GM23338 (cell line): ENCODE results near the gene NTNG1.

ENCODE experiments used
- CREB1 ChIP-seq: fragments of 250-450 bp; sonication (Bioruptor Pico); IDR thresholded peaks from 2 replicates; pipeline ENCODE4 v1.5.0; 2020; ENCODE audit warnings: low read depth, mild to moderate bottlenecking, moderate library complexity
- CTCF ChIP-seq, 2 experiments: fragments of 200-600 bp in 1 of 2; sonication (generic) in 1 of 2; conservative IDR thresholded peaks; 2 replicates each; pipeline versions ENCODE4 v1.5.1 to v1.6.1; 2016 to 2017; ENCODE audit warnings: antibody characterized with exemption in 2 of 2, low read depth in 2 of 2, mild to moderate bottlenecking in 2 of 2, moderate library complexity in 1 of 2
- EZH2 ChIP-seq: fragments of 200-600 bp; sonication (generic); IDR thresholded peaks from one replicate; pipeline ENCODE4 v1.8.0; 2017; ENCODE audit warnings: antibody characterized with exemption, mild to moderate bottlenecking, low read depth; ENCODE audit not compliant: unreplicated experiment
- EZH2phosphoT487 ChIP-seq: fragments of 200-600 bp; sonication (generic); IDR thresholded peaks from one replicate; pipeline ENCODE4 v1.8.1; 2018; ENCODE audit warnings: antibody characterized with exemption; ENCODE audit not compliant: unreplicated experiment
- JUNB ChIP-seq: IDR thresholded peaks from one replicate; pipeline ENCODE4 v1.6.1; 2016; ENCODE audit warnings: antibody characterized with exemption; ENCODE audit not compliant: unreplicated experiment
- POLR2AphosphoS5 ChIP-seq: IDR thresholded peaks from 2 replicates; pipeline ENCODE4 v1.6.1; 2016; ENCODE audit warnings: antibody characterized with exemption, low read depth
- REST ChIP-seq: IDR thresholded peaks from one replicate; pipeline ENCODE4 v1.6.1; 2018; ENCODE audit warnings: antibody characterized with exemption; ENCODE audit not compliant: unreplicated experiment
- STAT1 ChIP-seq: IDR thresholded peaks from one replicate; pipeline ENCODE4 v1.6.1; 2016; ENCODE audit warnings: antibody characterized with exemption; ENCODE audit not compliant: unreplicated experiment
- ZNF114 ChIP-seq: fragments of 250-450 bp; sonication (Bioruptor Pico); IDR thresholded peaks from 2 replicates; pipeline ENCODE4 v1.5.0; 2020; ENCODE audit warnings: mild to moderate bottlenecking, moderate library complexity
- TF ChIP-seq, protein P1 (sequence below): fragments of 250-450 bp; sonication (Bioruptor Pico); IDR thresholded peaks from 2 replicates; pipeline ENCODE4 v1.5.0; 2020; ENCODE audit warnings: mild to moderate bottlenecking, moderate library complexity

GRCh38 chr1:107299521-107299920 lies 158.7 kb downstream of the NTNG1 start:
- TF ChIP-seq EZH2 (no peak), CTCF (conservative IDR thresholded peaks at IDR 0.05; ENCODE audit: low read depth in 2 of 2) (no peak), CREB1 (CRISPR knock-in tag) (no peak), ZNF114 (CRISPR knock-in tag) (no peak), JUNB (no peak), POLR2AphosphoS5 (no peak), REST (no peak), EZH2phosphoT487 (no peak), STAT1 (no peak)
- TF ChIP-seq, protein P1, sequence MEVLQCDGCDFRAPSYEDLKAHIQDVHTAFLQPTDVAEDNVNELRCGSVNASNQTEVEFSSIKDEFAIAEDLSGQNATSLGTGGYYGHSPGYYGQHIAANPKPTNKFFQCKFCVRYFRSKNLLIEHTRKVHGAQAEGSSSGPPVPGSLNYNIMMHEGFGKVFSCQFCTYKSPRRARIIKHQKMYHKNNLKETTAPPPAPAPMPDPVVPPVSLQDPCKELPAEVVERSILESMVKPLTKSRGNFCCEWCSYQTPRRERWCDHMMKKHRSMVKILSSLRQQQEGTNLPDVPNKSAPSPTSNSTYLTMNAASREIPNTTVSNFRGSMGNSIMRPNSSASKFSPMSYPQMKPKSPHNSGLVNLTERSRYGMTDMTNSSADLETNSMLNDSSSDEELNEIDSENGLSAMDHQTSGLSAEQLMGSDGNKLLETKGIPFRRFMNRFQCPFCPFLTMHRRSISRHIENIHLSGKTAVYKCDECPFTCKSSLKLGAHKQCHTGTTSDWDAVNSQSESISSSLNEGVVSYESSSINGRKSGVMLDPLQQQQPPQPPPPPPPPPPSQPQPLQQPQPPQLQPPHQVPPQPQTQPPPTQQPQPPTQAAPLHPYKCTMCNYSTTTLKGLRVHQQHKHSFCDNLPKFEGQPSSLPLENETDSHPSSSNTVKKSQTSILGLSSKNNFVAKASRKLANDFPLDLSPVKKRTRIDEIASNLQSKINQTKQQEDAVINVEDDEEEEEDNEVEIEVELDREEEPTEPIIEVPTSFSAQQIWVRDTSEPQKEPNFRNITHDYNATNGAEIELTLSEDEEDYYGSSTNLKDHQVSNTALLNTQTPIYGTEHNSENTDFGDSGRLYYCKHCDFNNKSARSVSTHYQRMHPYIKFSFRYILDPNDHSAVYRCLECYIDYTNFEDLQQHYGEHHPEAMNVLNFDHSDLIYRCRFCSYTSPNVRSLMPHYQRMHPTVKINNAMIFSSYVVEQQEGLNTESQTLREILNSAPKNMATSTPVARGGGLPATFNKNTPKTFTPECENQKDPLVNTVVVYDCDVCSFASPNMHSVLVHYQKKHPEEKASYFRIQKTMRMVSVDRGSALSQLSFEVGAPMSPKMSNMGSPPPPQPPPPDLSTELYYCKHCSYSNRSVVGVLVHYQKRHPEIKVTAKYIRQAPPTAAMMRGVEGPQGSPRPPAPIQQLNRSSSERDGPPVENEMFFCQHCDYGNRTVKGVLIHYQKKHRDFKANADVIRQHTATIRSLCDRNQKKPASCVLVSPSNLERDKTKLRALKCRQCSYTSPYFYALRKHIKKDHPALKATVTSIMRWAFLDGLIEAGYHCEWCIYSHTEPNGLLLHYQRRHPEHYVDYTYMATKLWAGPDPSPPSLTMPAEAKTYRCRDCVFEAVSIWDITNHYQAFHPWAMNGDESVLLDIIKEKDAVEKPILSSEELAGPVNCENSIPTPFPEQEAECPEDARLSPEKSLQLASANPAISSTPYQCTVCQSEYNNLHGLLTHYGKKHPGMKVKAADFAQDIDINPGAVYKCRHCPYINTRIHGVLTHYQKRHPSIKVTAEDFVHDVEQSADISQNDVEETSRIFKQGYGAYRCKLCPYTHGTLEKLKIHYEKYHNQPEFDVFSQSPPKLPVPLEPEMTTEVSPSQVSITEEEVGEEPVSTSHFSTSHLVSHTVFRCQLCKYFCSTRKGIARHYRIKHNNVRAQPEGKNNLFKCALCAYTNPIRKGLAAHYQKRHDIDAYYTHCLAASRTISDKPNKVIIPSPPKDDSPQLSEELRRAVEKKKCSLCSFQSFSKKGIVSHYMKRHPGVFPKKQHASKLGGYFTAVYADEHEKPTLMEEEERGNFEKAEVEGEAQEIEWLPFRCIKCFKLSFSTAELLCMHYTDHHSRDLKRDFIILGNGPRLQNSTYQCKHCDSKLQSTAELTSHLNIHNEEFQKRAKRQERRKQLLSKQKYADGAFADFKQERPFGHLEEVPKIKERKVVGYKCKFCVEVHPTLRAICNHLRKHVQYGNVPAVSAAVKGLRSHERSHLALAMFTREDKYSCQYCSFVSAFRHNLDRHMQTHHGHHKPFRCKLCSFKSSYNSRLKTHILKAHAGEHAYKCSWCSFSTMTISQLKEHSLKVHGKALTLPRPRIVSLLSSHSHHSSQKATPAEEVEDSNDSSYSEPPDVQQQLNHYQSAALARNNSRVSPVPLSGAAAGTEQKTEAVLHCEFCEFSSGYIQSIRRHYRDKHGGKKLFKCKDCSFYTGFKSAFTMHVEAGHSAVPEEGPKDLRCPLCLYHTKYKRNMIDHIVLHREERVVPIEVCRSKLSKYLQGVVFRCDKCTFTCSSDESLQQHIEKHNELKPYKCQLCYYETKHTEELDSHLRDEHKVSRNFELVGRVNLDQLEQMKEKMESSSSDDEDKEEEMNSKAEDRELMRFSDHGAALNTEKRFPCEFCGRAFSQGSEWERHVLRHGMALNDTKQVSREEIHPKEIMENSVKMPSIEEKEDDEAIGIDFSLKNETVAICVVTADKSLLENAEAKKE (CRISPR knock-in tag), result no peak
